Measurements from ENCODE around the gene PLA2G2C.

Gene PLA2G2C

GRCh38 chr1:20168564-20169491, 17.5 kb downstream of the PLA2G2C start:
- DNase-seq (no peak), ATAC-seq (replicated peaks) (no peak)
- peaks cover 7 to 10% of the 10 kb centered on the region in 2 donors for H3K36me3 Mint-ChIP-seq
- peaks cover 9 to 15% of the 10 kb centered on the region in 2 donors for H3K4me1 Mint-ChIP-seq
- no peak overlapping the region for H3K4me3 Mint-ChIP-seq
- H3K27me3 Mint-ChIP-seq: peaks cover 30 to 38% of the 10 kb centered on the region in 2 donors
- no peak overlapping the region for H3K27ac Mint-ChIP-seq
- H3K9me3 Mint-ChIP-seq: peaks cover 7 to 13% of the 10 kb centered on the region in 2 donors

- Mint-ChIP-seq H3K27me3 (peaks cover 30 to 44% of the 10 kb centered on the region in 2 donors), H3K4me1 (peaks cover 6 to 10% of the 10 kb centered on the region in 2 donors), H3K9me3 (peaks cover 17 to 25% of the 10 kb centered on the region in 2 donors), H3K4me3 (no peak overlapping the region), H3K36me3 (peaks cover 10 to 26% of the 10 kb centered on the region in 2 donors), H3K27ac (no peak overlapping the region)
- DNase-seq: no peak
- no peak for ATAC-seq (replicated peaks)
Observed at GRCh38 chr1:20167126-20167525, 19.2 kb downstream of the PLA2G2C start.

GRCh38 chr1:20166051-20166450, 20.3 kb downstream of the PLA2G2C start:
- H3K27ac Mint-ChIP-seq: no peak overlapping the region
- peaks cover 17 to 33% of the 10 kb centered on the region in 2 donors for H3K36me3 Mint-ChIP-seq
- peaks cover 30 to 45% of the 10 kb centered on the region in 2 donors for H3K27me3 Mint-ChIP-seq

GRCh38 chr1:20165522-20165951, 20.8 kb downstream of the PLA2G2C start:
- peak in 1 of 2 donors; percentile 27 for ATAC-seq (replicated peaks)
- DNase-seq: no peak
- peaks cover 30 to 45% of the 10 kb centered on the region in 2 donors for H3K27me3 Mint-ChIP-seq
- H3K9me3 Mint-ChIP-seq: peaks cover 30 to 40% of the 10 kb centered on the region in 2 donors
- H3K4me3 Mint-ChIP-seq: no peak overlapping the region
- no peaks in the 10 kb centered on the region for H3K4me1 Mint-ChIP-seq
- peaks cover 17 to 33% of the 10 kb centered on the region in 2 donors for H3K36me3 Mint-ChIP-seq
- H3K27ac Mint-ChIP-seq: no peak overlapping the region

More at GRCh38 chr1:20166051-20166450, 20.3 kb downstream of the PLA2G2C start:
- peaks cover 25 to 36% of the 10 kb centered on the region in 2 donors for H3K9me3 Mint-ChIP-seq
- ATAC-seq (replicated peaks): no peak
- no peak for DNase-seq
- peaks cover under 1 to 3% of the 10 kb centered on the region in 2 donors for H3K4me1 Mint-ChIP-seq
- no peak overlapping the region for H3K4me3 Mint-ChIP-seq

GRCh38 chr1:20164694-20165202, 21.6 kb downstream of the PLA2G2C start:
- Mint-ChIP-seq H3K9me3 (peaks cover 32 to 42% of the 10 kb centered on the region in 2 donors), H3K27me3 (peaks cover 30 to 41% of the 10 kb centered on the region in 2 donors), H3K4me3 (no peak overlapping the region), H3K27ac (no peak overlapping the region), H3K36me3 (peaks cover 17 to 33% of the 10 kb centered on the region in 2 donors), H3K4me1 (no peaks in the 10 kb centered on the region)
- ATAC-seq (replicated peaks) (no peak), DNase-seq (no peak)

GRCh38 chr1:20160034-20160433, 26.3 kb downstream of the PLA2G2C start:
- H3K4me1 Mint-ChIP-seq: no peaks in the 10 kb centered on the region
- ATAC-seq (replicated peaks) (no peak), DNase-seq (no peak)
- H3K36me3 Mint-ChIP-seq: peaks cover 14 to 29% of the 10 kb centered on the region in 2 donors
- H3K27ac Mint-ChIP-seq: no peak overlapping the region
- H3K27me3 Mint-ChIP-seq: peaks cover 5 to 14% of the 10 kb centered on the region in 2 donors
- H3K9me3 Mint-ChIP-seq: peaks cover 42 to 50% of the 10 kb centered on the region in 2 donors
- no peak overlapping the region for H3K4me3 Mint-ChIP-seq

- Mint-ChIP-seq H3K27me3 (peaks cover 0 to 8% of the 10 kb centered on the region in 2 donors), H3K9me3 (peaks cover 35 to 44% of the 10 kb centered on the region in 2 donors), H3K4me1 (peaks cover 5 to 10% of the 10 kb centered on the region in 2 donors), H3K27ac (no peak overlapping the region), H3K36me3 (peaks cover 13 to 23% of the 10 kb centered on the region in 2 donors), H3K4me3 (no peak overlapping the region)
- no peak for DNase-seq
- no peak for ATAC-seq (replicated peaks)
Observed at GRCh38 chr1:20158358-20159070, 27.8 kb downstream of the PLA2G2C start.

GRCh38 chr1:20154301-20154831, 32.0 kb downstream of the PLA2G2C start:
- H3K9me3 Mint-ChIP-seq: peaks cover 11 to 16% of the 10 kb centered on the region in 2 donors
- ATAC-seq (replicated peaks) (no peak), DNase-seq (no peak)
- H3K27me3 Mint-ChIP-seq: peaks cover 4 to 9% of the 10 kb centered on the region in 2 donors
- peak overlapping the region in 1 of 2 donors; percentile 49 for H3K4me3 Mint-ChIP-seq
- peaks cover 15 to 22% of the 10 kb centered on the region in 2 donors for H3K4me1 Mint-ChIP-seq
- peak overlapping the region; percentile 67 for H3K27ac Mint-ChIP-seq
- peaks cover 3 to 4% of the 10 kb centered on the region in 2 donors for H3K36me3 Mint-ChIP-seq

GRCh38 chr1:20153000-20153418, 33.3 kb downstream of the PLA2G2C start:
- H3K27me3 Mint-ChIP-seq: peaks cover 6 to 17% of the 10 kb centered on the region in 2 donors
- H3K9me3 Mint-ChIP-seq: peaks cover 5 to 10% of the 10 kb centered on the region in 2 donors
- no peak overlapping the region for H3K4me3 Mint-ChIP-seq
- H3K4me1 Mint-ChIP-seq: peaks cover 15 to 22% of the 10 kb centered on the region in 2 donors
- H3K27ac Mint-ChIP-seq: no peak overlapping the region
- H3K36me3 Mint-ChIP-seq: no peaks in the 10 kb centered on the region
- DNase-seq (no peak), ATAC-seq (replicated peaks) (no peak)

- Mint-ChIP-seq H3K4me1 (peaks cover 15 to 22% of the 10 kb centered on the region in 2 donors), H3K4me3 (peak overlapping the region; percentile 82)
Observed at GRCh38 chr1:20152599-20152930, 33.8 kb downstream of the PLA2G2C start.

GRCh38 chr1:20151906-20152598, 34.3 kb downstream of the PLA2G2C start:
- Mint-ChIP-seq H3K4me1 (peaks cover 15 to 22% of the 10 kb centered on the region in 2 donors), H3K4me3 (peak overlapping the region; percentile 82), H3K27me3 (peaks cover 6 to 21% of the 10 kb centered on the region in 2 donors), H3K27ac (peak overlapping the region; percentile 87), H3K36me3 (no peaks in the 10 kb centered on the region), H3K9me3 (peaks cover 0 to under 1% of the 10 kb centered on the region in 2 donors)
- DNase-seq (peak; percentile 77), ATAC-seq (replicated peaks) (peak; percentile 90 to 92)

More at GRCh38 chr1:20152599-20152930, 33.8 kb downstream of the PLA2G2C start:
- no peaks in the 10 kb centered on the region for H3K36me3 Mint-ChIP-seq
- no peak overlapping the region for H3K27ac Mint-ChIP-seq
- H3K27me3 Mint-ChIP-seq: peaks cover 6 to 21% of the 10 kb centered on the region in 2 donors
- DNase-seq: no peak
- peak in 1 of 2 donors; percentile 13 for ATAC-seq (replicated peaks)
- peaks cover 1 to 6% of the 10 kb centered on the region in 2 donors for H3K9me3 Mint-ChIP-seq

- Mint-ChIP-seq H3K4me1 (peaks cover 15 to 22% of the 10 kb centered on the region in 2 donors), H3K36me3 (no peaks in the 10 kb centered on the region), H3K9me3 (no peaks in the 10 kb centered on the region), H3K27me3 (peaks cover 6 to 21% of the 10 kb centered on the region in 2 donors), H3K4me3 (no peak overlapping the region), H3K27ac (no peak overlapping the region)
- DNase-seq (no peak), ATAC-seq (replicated peaks) (no peak)
Observed at GRCh38 chr1:20150969-20151368, 35.3 kb downstream of the PLA2G2C start.

- peaks cover 15 to 22% of the 10 kb centered on the region in 2 donors for H3K4me1 Mint-ChIP-seq
- ATAC-seq (replicated peaks) (no peak), DNase-seq (no peak)
- H3K36me3 Mint-ChIP-seq: no peaks in the 10 kb centered on the region
- peaks cover 6 to 21% of the 10 kb centered on the region in 2 donors for H3K27me3 Mint-ChIP-seq
- no peak overlapping the region for H3K27ac Mint-ChIP-seq
- H3K9me3 Mint-ChIP-seq: no peaks in the 10 kb centered on the region
- H3K4me3 Mint-ChIP-seq: no peak overlapping the region
Observed at GRCh38 chr1:20150326-20150705, 36.0 kb downstream of the PLA2G2C start.
